ENCODE results near the gene GNA14. TPM values are rescaled to one million over a fixed set of nuclear protein-coding genes. Genes with fewer than 3 reads are reported as not detected.

The GNA14 gene
- total and polyA plus RNA-seq, 2 experiments from 2014 or later: 3.9 to 10.5 TPM

DNA sequence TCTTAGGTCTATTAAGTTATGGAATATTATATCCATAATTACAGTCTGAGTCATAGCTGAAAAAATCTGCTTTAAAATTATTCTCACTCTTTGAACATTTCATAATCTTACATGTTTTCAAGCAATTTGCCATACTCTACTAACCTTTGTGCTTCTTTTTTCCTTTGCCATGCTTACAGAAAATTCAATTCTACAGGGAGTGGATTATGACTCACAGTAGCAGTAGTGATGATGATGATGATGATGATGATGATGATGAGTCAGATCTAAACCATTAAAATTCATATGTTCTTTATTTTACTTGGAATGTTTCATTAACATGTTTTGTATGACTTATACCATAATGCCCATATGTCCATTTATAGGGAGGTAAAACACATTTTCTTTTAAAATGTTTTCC is 263.7 kb downstream of the GNA14 start:
- H4K20me1 ChIP-seq (replicated peaks; ENCODE audit: insufficient read depth): no peaks in the 10 kb centered on the region
- H3K9me3 Mint-ChIP-seq: no peaks in the 10 kb centered on the region
- H3K27me3 Mint-ChIP-seq (ENCODE audit: insufficient read depth, low read depth, poor library complexity): no peaks in the 10 kb centered on the region
- TF ChIP-seq ZNF114 (CRISPR knock-in tag; IDR thresholded peaks at IDR 0.05): no peak
- no peak for TF ChIP-seq JUNB (IDR thresholded peaks at IDR 0.05; ENCODE audit: unreplicated experiment)
- TF ChIP-seq, protein P1, sequence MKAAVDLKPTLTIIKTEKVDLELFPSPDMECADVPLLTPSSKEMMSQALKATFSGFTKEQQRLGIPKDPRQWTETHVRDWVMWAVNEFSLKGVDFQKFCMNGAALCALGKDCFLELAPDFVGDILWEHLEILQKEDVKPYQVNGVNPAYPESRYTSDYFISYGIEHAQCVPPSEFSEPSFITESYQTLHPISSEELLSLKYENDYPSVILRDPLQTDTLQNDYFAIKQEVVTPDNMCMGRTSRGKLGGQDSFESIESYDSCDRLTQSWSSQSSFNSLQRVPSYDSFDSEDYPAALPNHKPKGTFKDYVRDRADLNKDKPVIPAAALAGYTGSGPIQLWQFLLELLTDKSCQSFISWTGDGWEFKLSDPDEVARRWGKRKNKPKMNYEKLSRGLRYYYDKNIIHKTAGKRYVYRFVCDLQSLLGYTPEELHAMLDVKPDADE (IDR thresholded peaks at IDR 0.05): no peak
- no peak for TF ChIP-seq EZH2phosphoT487 (IDR thresholded peaks at IDR 0.05; ENCODE audit: unreplicated experiment)
- TF ChIP-seq, protein P2, sequence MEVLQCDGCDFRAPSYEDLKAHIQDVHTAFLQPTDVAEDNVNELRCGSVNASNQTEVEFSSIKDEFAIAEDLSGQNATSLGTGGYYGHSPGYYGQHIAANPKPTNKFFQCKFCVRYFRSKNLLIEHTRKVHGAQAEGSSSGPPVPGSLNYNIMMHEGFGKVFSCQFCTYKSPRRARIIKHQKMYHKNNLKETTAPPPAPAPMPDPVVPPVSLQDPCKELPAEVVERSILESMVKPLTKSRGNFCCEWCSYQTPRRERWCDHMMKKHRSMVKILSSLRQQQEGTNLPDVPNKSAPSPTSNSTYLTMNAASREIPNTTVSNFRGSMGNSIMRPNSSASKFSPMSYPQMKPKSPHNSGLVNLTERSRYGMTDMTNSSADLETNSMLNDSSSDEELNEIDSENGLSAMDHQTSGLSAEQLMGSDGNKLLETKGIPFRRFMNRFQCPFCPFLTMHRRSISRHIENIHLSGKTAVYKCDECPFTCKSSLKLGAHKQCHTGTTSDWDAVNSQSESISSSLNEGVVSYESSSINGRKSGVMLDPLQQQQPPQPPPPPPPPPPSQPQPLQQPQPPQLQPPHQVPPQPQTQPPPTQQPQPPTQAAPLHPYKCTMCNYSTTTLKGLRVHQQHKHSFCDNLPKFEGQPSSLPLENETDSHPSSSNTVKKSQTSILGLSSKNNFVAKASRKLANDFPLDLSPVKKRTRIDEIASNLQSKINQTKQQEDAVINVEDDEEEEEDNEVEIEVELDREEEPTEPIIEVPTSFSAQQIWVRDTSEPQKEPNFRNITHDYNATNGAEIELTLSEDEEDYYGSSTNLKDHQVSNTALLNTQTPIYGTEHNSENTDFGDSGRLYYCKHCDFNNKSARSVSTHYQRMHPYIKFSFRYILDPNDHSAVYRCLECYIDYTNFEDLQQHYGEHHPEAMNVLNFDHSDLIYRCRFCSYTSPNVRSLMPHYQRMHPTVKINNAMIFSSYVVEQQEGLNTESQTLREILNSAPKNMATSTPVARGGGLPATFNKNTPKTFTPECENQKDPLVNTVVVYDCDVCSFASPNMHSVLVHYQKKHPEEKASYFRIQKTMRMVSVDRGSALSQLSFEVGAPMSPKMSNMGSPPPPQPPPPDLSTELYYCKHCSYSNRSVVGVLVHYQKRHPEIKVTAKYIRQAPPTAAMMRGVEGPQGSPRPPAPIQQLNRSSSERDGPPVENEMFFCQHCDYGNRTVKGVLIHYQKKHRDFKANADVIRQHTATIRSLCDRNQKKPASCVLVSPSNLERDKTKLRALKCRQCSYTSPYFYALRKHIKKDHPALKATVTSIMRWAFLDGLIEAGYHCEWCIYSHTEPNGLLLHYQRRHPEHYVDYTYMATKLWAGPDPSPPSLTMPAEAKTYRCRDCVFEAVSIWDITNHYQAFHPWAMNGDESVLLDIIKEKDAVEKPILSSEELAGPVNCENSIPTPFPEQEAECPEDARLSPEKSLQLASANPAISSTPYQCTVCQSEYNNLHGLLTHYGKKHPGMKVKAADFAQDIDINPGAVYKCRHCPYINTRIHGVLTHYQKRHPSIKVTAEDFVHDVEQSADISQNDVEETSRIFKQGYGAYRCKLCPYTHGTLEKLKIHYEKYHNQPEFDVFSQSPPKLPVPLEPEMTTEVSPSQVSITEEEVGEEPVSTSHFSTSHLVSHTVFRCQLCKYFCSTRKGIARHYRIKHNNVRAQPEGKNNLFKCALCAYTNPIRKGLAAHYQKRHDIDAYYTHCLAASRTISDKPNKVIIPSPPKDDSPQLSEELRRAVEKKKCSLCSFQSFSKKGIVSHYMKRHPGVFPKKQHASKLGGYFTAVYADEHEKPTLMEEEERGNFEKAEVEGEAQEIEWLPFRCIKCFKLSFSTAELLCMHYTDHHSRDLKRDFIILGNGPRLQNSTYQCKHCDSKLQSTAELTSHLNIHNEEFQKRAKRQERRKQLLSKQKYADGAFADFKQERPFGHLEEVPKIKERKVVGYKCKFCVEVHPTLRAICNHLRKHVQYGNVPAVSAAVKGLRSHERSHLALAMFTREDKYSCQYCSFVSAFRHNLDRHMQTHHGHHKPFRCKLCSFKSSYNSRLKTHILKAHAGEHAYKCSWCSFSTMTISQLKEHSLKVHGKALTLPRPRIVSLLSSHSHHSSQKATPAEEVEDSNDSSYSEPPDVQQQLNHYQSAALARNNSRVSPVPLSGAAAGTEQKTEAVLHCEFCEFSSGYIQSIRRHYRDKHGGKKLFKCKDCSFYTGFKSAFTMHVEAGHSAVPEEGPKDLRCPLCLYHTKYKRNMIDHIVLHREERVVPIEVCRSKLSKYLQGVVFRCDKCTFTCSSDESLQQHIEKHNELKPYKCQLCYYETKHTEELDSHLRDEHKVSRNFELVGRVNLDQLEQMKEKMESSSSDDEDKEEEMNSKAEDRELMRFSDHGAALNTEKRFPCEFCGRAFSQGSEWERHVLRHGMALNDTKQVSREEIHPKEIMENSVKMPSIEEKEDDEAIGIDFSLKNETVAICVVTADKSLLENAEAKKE (CRISPR knock-in tag; IDR thresholded peaks at IDR 0.05): no peak
- TF ChIP-seq, protein P3, sequence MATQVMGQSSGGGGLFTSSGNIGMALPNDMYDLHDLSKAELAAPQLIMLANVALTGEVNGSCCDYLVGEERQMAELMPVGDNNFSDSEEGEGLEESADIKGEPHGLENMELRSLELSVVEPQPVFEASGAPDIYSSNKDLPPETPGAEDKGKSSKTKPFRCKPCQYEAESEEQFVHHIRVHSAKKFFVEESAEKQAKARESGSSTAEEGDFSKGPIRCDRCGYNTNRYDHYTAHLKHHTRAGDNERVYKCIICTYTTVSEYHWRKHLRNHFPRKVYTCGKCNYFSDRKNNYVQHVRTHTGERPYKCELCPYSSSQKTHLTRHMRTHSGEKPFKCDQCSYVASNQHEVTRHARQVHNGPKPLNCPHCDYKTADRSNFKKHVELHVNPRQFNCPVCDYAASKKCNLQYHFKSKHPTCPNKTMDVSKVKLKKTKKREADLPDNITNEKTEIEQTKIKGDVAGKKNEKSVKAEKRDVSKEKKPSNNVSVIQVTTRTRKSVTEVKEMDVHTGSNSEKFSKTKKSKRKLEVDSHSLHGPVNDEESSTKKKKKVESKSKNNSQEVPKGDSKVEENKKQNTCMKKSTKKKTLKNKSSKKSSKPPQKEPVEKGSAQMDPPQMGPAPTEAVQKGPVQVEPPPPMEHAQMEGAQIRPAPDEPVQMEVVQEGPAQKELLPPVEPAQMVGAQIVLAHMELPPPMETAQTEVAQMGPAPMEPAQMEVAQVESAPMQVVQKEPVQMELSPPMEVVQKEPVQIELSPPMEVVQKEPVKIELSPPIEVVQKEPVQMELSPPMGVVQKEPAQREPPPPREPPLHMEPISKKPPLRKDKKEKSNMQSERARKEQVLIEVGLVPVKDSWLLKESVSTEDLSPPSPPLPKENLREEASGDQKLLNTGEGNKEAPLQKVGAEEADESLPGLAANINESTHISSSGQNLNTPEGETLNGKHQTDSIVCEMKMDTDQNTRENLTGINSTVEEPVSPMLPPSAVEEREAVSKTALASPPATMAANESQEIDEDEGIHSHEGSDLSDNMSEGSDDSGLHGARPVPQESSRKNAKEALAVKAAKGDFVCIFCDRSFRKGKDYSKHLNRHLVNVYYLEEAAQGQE (IDR thresholded peaks at IDR 0.05; ENCODE audit: unreplicated experiment): no peak
- no peak for TF ChIP-seq EZH2 (IDR thresholded peaks at IDR 0.05; ENCODE audit: low read depth, unreplicated experiment)
- TF ChIP-seq STAT1 (IDR thresholded peaks at IDR 0.05; ENCODE audit: unreplicated experiment): no peak
- no peak for TF ChIP-seq CREB1 (CRISPR knock-in tag; IDR thresholded peaks at IDR 0.05; ENCODE audit: low read depth)
- TF ChIP-seq, protein P4, sequence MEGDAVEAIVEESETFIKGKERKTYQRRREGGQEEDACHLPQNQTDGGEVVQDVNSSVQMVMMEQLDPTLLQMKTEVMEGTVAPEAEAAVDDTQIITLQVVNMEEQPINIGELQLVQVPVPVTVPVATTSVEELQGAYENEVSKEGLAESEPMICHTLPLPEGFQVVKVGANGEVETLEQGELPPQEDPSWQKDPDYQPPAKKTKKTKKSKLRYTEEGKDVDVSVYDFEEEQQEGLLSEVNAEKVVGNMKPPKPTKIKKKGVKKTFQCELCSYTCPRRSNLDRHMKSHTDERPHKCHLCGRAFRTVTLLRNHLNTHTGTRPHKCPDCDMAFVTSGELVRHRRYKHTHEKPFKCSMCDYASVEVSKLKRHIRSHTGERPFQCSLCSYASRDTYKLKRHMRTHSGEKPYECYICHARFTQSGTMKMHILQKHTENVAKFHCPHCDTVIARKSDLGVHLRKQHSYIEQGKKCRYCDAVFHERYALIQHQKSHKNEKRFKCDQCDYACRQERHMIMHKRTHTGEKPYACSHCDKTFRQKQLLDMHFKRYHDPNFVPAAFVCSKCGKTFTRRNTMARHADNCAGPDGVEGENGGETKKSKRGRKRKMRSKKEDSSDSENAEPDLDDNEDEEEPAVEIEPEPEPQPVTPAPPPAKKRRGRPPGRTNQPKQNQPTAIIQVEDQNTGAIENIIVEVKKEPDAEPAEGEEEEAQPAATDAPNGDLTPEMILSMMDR (conservative IDR thresholded peaks at IDR 0.05; ENCODE audit: low read depth in 2 of 2): no peak
- no peak for TF ChIP-seq POLR2AphosphoS5 (IDR thresholded peaks at IDR 0.05; ENCODE audit: low read depth)
- TF ChIP-seq ZNF331 (CRISPR knock-in tag; IDR thresholded peaks at IDR 0.05; ENCODE audit: low read depth): no peak
- no peaks in the 10 kb centered on the region for H3K4me1 Mint-ChIP-seq
- H3K4me3 Mint-ChIP-seq: no peak overlapping the region
- no peaks in the 10 kb centered on the region for H3K4me1 ChIP-seq (ENCODE audit: insufficient read depth)
- DNase-seq (ENCODE audit: low spot score) (no peak), ATAC-seq (no peak)
- H3K27me3 ChIP-seq (ENCODE audit: insufficient read depth): no peaks in the 10 kb centered on the region
- peaks cover 2% of the 10 kb centered on the region; the same call in 2 of the 3 replicates for H3K36me3 Mint-ChIP-seq (ENCODE audit: low read depth)
- H2AFZ ChIP-seq: no peak overlapping the region
- H3K27ac Mint-ChIP-seq: no peak overlapping the region
- H3K4me2 ChIP-seq: no peak overlapping the region
- no peaks in the 10 kb centered on the region for H3K36me3 ChIP-seq (ENCODE audit: insufficient read depth)
- no peaks in the 10 kb centered on the region for H3F3A ChIP-seq (replicated peaks; ENCODE audit: low read depth)
- H3K9me2 ChIP-seq (ENCODE audit: insufficient read depth): no peaks in the 10 kb centered on the region
- no peak overlapping the region for H3K4me3 ChIP-seq
- H3K27ac ChIP-seq (ENCODE audit: low read depth): no peak overlapping the region
- no peaks in the 10 kb centered on the region for H3K79me2 ChIP-seq (replicated peaks; ENCODE audit: insufficient read depth)

Measured in GM23338 (cell line).